Astrocyte of the spinal cord (primary cell): ENCODE measurements around the gene TTLL7.

Experiments used
- DNase-seq: peaks from one replicate; pipeline ENCODE4 v3.0.0; 2011; ENCODE audit warnings: low read depth, low spot score
- H3K4me3 ChIP-seq: 2 replicates; pipeline ENCODE4 v1.5.1; 2011; ENCODE audit warnings: low read depth, mild to moderate bottlenecking, low read length, moderate library complexity
- CTCF ChIP-seq: IDR thresholded peaks from 2 replicates; pipeline ENCODE4 v1.5.1; 2012; ENCODE audit warnings: low read depth, mild to moderate bottlenecking, low read length, inconsistent platforms
- in situ Hi-C: cut with HindIII; loops from 2 replicates; pipeline ENCODE4 v1.10.0; 2017; ENCODE audit warnings: low sequenced_read_pairs

Gene TTLL7

DNA sequence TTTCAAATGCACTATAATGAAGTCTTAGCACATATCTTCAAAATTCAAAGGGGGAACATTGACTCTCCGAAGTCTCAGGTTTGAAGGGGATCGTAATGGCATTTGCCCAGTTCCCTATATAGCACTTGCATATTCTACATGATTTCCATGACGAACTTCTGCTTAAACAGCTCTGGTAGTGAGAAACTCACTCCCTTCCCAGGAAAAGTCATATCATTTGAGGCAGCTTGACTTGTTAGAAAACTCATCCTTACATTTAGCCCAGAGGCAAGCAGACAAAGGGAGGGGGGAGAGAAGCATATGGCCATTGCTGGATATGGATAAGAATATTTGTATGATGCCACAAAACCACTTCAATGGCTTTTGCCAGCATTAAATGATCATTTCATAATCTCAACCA lies 27.0 kb upstream of the TTLL7 start:
- DNase-seq: no peak
- in situ Hi-C loops: no loop called here
- no peak overlapping the region for H3K4me3 ChIP-seq
- no peak for TF ChIP-seq CTCF

DNA sequence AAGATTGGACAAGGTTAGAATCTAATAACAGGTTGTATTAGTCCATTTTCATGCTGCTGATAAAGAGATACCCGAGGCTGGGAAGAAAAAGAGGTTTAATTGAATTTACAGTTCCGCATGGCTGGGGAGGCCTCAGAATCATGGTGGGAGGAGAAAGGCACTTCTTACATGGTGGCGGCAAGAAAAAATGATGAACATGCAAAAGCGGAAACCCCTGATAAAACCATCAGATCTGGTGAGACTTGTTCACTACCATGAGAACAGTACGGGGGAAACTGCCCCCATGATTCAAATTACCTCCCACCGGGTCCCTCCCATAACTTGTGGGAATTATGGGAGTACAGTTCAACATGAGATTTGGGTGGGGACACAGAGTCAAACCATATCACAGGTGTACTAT lies 22.9 kb upstream of the TTLL7 start:
- in situ Hi-C loops: no loop called here
- TF ChIP-seq CTCF: no peak
- DNase-seq: no peak
- no peak overlapping the region for H3K4me3 ChIP-seq

- in situ Hi-C loops: no loop called here
- no peak for TF ChIP-seq CTCF
- no peak overlapping the region for H3K4me3 ChIP-seq
- no peak for DNase-seq
These were observed 21.2 kb upstream of the TTLL7 start for GRCh38 chr1:84020151-84020550.

GRCh38 chr1:84019217-84019616 lies 20.3 kb upstream of the TTLL7 start:
- DNase-seq: no peak
- in situ Hi-C loops: no loop called here
- no peak overlapping the region for H3K4me3 ChIP-seq
- no peak for TF ChIP-seq CTCF

DNA sequence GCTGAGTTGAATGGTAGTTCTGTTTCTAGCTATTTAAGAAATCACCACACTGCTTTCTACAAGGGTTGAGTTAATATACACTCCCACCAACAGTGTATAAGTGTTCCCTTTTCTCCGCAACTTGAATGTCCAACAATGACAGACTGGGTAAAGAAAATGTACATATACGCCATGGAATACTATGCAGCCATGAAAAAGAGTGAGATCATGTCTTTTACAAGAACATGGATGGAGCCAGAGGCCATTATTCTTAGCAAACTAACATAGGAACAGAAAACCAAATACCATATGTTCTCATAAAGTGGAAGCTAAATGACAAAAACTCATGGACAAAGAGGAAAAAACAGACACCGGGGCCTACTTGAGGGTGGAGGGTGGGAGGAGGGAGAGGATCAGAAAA lies 14.8 kb upstream of the TTLL7 start:
- in situ Hi-C loops: no loop called here
- DNase-seq: no peak
- H3K4me3 ChIP-seq: no peak overlapping the region
- TF ChIP-seq CTCF: no peak

GRCh38 chr1:84012018-84012417 lies 13.1 kb upstream of the TTLL7 start:
- no peak overlapping the region for H3K4me3 ChIP-seq

More at GRCh38 chr1:84012018-84012417, 13.1 kb upstream of the TTLL7 start:
- in situ Hi-C loops: no loop called here
- no peak for TF ChIP-seq CTCF
- no peak for DNase-seq
